H9 (cell line): ENCODE measurements around the gene CCK. TPM values are rescaled to one million over a fixed set of nuclear protein-coding genes. Genes with fewer than 3 reads are reported as not detected.

Source experiments
- DNase-seq: peaks from one replicate; pipeline ENCODE4 v3.0.0-alpha.2; 2017
- H2AFZ ChIP-seq: one replicate; pipeline ENCODE4 v1.6.1; 2013; ENCODE audit warnings: mild to moderate bottlenecking, low read length, control low read depth, moderate library complexity
- H2AK5ac ChIP-seq: 2 replicates; pipeline ENCODE4 v1.6.1; 2013; ENCODE audit warnings: low read length, control low read depth, mixed read lengths; ENCODE audit not compliant: insufficient read length
- H2BK120ac ChIP-seq: one replicate; pipeline ENCODE4 v1.6.1; 2013; ENCODE audit warnings: low read depth, mild to moderate bottlenecking, low read length, control low read depth, inconsistent platforms; ENCODE audit not compliant: poor library complexity, severe bottlenecking
- H2BK12ac ChIP-seq: 2 replicates; pipeline ENCODE4 v1.6.1; 2013; ENCODE audit warnings: low read length, control low read depth, mixed read lengths, low read depth; ENCODE audit not compliant: insufficient read length
- H2BK15ac ChIP-seq: 2 replicates; pipeline ENCODE4 v1.6.1; 2013; ENCODE audit warnings: low read depth, low read length, control low read depth
- H2BK20ac ChIP-seq: one replicate; pipeline ENCODE4 v1.6.1; 2013; ENCODE audit warnings: low read depth, mild to moderate bottlenecking, low read length, control low read depth, inconsistent platforms; ENCODE audit not compliant: poor library complexity, severe bottlenecking
- H2BK5ac ChIP-seq: 2 replicates; pipeline ENCODE4 v1.6.1; 2013; ENCODE audit warnings: low read length, control low read depth, mixed read lengths; ENCODE audit not compliant: insufficient read length
- H3K14ac ChIP-seq: 2 replicates; pipeline ENCODE4 v1.6.1; 2013; ENCODE audit warnings: low read length, control low read depth; ENCODE audit not compliant: insufficient read depth
- H3K18ac ChIP-seq: 2 replicates; pipeline ENCODE4 v1.6.1; 2013; ENCODE audit warnings: low read depth, mild to moderate bottlenecking, mixed read lengths, low read length, control low read depth; ENCODE audit not compliant: insufficient read length
- H3K23ac ChIP-seq: 2 replicates; pipeline ENCODE4 v1.6.1; 2013; ENCODE audit warnings: low read length, control low read depth, mixed read lengths, low read depth; ENCODE audit not compliant: insufficient read length
- H3K23me2 ChIP-seq: 2 replicates; pipeline ENCODE4 v1.6.1; 2013; ENCODE audit warnings: low read depth, mild to moderate bottlenecking, mixed read lengths, low read length, control low read depth; ENCODE audit not compliant: insufficient read length, poor library complexity, severe bottlenecking
- H3K27ac ChIP-seq: 2 replicates; pipeline ENCODE4 v1.5.1; 2013; ENCODE audit warnings: low read length, control low read depth, mixed read lengths, low read depth; ENCODE audit not compliant: insufficient read length
- H3K27me3 ChIP-seq: 2 replicates; pipeline ENCODE4 v1.6.1; 2013; ENCODE audit warnings: low read length, control low read depth, inconsistent platforms; ENCODE audit not compliant: insufficient read depth
- H3K4ac ChIP-seq: 2 replicates; pipeline ENCODE4 v1.6.1; 2013; ENCODE audit warnings: low read depth, mild to moderate bottlenecking, control low read depth, inconsistent platforms, low read length, moderate library complexity
- H3K4me1 ChIP-seq: 2 replicates; pipeline ENCODE4 v1.6.1; 2013; ENCODE audit warnings: low read length, control low read depth, inconsistent platforms; ENCODE audit not compliant: insufficient read depth
- H3K4me2 ChIP-seq: 2 replicates; pipeline ENCODE4 v1.6.1; 2013; ENCODE audit warnings: low read length, control low read depth, mixed read lengths; ENCODE audit not compliant: insufficient read length, insufficient read depth
- H3K56ac ChIP-seq: 2 replicates; pipeline ENCODE4 v1.6.1; 2013; ENCODE audit warnings: low read depth, mild to moderate bottlenecking, mixed read lengths, low read length, control low read depth; ENCODE audit not compliant: insufficient read length
- H3K79me1 ChIP-seq: 2 replicates; pipeline ENCODE4 v1.6.1; 2013; ENCODE audit warnings: low read depth, mild to moderate bottlenecking, moderate library complexity, low read length, control low read depth, inconsistent platforms; ENCODE audit not compliant: insufficient read depth, poor library complexity, severe bottlenecking
- H3K79me2 ChIP-seq: 2 replicates; pipeline ENCODE4 v1.6.1; 2013; ENCODE audit warnings: low read length, control low read depth, inconsistent platforms; ENCODE audit not compliant: insufficient read depth
- H3K9ac ChIP-seq: 2 replicates; pipeline ENCODE4 v1.6.1; 2013; ENCODE audit warnings: low read length, control low read depth, mixed read lengths; ENCODE audit not compliant: insufficient read length; ENCODE audit errors: extremely low read depth
- H3K9me3 ChIP-seq: one replicate; pipeline ENCODE4 v1.6.1; 2013; ENCODE audit warnings: low read depth, low read length, inconsistent platforms; ENCODE audit not compliant: control insufficient read depth
- H3T11ph ChIP-seq: one replicate; pipeline ENCODE4 v1.6.1; 2013; ENCODE audit warnings: mild to moderate bottlenecking, low read length, control low read depth, inconsistent platforms
- H4K20me1 ChIP-seq: one replicate; pipeline ENCODE4 v1.6.1; 2013; ENCODE audit not compliant: control insufficient read depth, insufficient read length, insufficient read depth
- H4K5ac ChIP-seq: 2 replicates; pipeline ENCODE4 v1.6.1; 2013; ENCODE audit warnings: low read depth, mild to moderate bottlenecking, mixed read lengths, low read length, control low read depth; ENCODE audit not compliant: insufficient read length
- H4K8ac ChIP-seq: replicated peaks from 2 replicates; pipeline ENCODE4 v1.6.1; 2013; ENCODE audit warnings: low read length, control low read depth, mixed read lengths, low read depth; ENCODE audit not compliant: insufficient read length
- H4K91ac ChIP-seq: 2 replicates; pipeline ENCODE4 v1.6.1; 2013; ENCODE audit warnings: low read depth, mild to moderate bottlenecking, moderate library complexity, mixed read lengths, low read length, control low read depth; ENCODE audit not compliant: insufficient read length
- H3K27ac Mint-ChIP-seq, 3 experiments: 2 replicates in 2 of 3; 3 replicates in 1 of 3; pipeline ENCODE4 v1.8.0; 2020 to 2021; ENCODE audit warnings: mixed read lengths in 3 of 3, mild to moderate bottlenecking in 1 of 3, moderate library complexity in 1 of 3
- H3K27me3 Mint-ChIP-seq: 2 replicates; pipeline ENCODE4 v1.8.0; 2021; ENCODE audit warnings: low read depth, mild to moderate bottlenecking, moderate library complexity, mixed read lengths
- H3K36me3 Mint-ChIP-seq, 3 experiments: 2 replicates in 2 of 3; 3 replicates in 1 of 3; pipeline ENCODE4 v1.8.0; 2020 to 2021; ENCODE audit warnings: low read depth in 3 of 3, mixed read lengths in 3 of 3; ENCODE audit not compliant: insufficient read depth in 1 of 3
- H3K4me1 Mint-ChIP-seq, 2 experiments: 2 replicates each; pipeline ENCODE4 v1.8.0; 2020; ENCODE audit warnings: mixed read lengths in 2 of 2
- H3K4me3 Mint-ChIP-seq, 2 experiments: 2 replicates in 1 of 2; 3 replicates in 1 of 2; pipeline ENCODE4 v1.8.0; 2020 to 2021; ENCODE audit warnings: mild to moderate bottlenecking in 2 of 2, mixed read lengths in 2 of 2, moderate library complexity in 1 of 2
- H3K9me3 Mint-ChIP-seq, 2 experiments: 2 replicates in 1 of 2; 3 replicates in 1 of 2; pipeline ENCODE4 v1.8.0; 2020; ENCODE audit warnings: mild to moderate bottlenecking in 2 of 2, mixed read lengths in 2 of 2, moderate library complexity in 1 of 2
- CTCF ChIP-seq: fragments of 200-600 bp; sonication (generic); conservative IDR thresholded peaks from 3 replicates; pipeline ENCODE4 v1.8.0; 2021; ENCODE audit warnings: antibody characterized with exemption, mild to moderate bottlenecking
- WGBS: extraction: QIAGEN DNeasy Blood & Tissue Kit; methylation state at CpG from one replicate; pipeline ENCODE4 v1.1.7; 2013; ENCODE audit warnings: missing lambda C conversion rate, low lambda C conversion rate, mixed read lengths; ENCODE audit not compliant: insufficient read length; ENCODE audit errors: extremely low coverage; 5-methylcytosine and 5-hydroxymethylcytosine counted together
- total RNA-seq: library from RNA; stranded (reverse); gene quantifications from 2 replicates; pipeline ENCODE4 v1.2.1, GENCODE V29; 2021

Gene CCK
- total RNA-seq, 1 experiment from 2014 or later, result 0.37 TPM

DNA sequence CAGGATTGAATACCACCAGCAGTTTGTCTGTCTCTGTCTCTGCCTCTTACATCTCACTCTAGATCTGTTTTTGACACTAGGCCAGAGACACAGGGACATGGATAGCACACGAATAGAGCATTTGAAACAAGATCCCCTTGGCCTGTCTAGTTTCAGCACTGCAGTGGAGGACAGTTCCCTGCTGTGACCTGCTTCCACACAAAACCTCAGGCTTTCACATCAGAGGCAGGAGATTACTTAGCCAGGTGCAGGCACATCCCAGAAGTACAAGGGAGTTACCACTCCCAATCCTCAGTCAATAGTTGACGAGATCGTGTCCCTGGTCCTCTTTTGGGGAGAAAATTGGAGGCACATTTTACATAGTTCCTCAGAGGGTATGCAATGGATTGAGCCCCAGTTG, 34.0 kb upstream of the CCK start:
- H3K27me3 ChIP-seq, result no peaks in the 10 kb centered on the region
- Mint-ChIP-seq H3K27ac (no peak overlapping the region), H3K9me3 (no peaks in the 10 kb centered on the region; a peak in 2 of 5 replicates), H3K27me3 (peaks cover 9% of the 10 kb centered on the region), H3K4me3 (no peak overlapping the region), H3K36me3 (no peaks in the 10 kb centered on the region), H3K4me1 (0 out of 4 replicates have a peak, but pooled peaks cover 0 to 2% of the 10 kb centered on the region in 2 experiments)
- no peak overlapping the region for H4K91ac ChIP-seq
- no peaks in the 10 kb centered on the region for H3K23me2 ChIP-seq
- no peak overlapping the region for H3T11ph ChIP-seq
- no peak overlapping the region for H3K18ac ChIP-seq
- H2BK20ac ChIP-seq, result no peak overlapping the region
- no peak overlapping the region for H2BK5ac ChIP-seq
- no peak overlapping the region for H2BK15ac ChIP-seq
- H4K20me1 ChIP-seq, result no peaks in the 10 kb centered on the region
- DNase-seq, result peak; percentile 42
- no peak overlapping the region for H2BK120ac ChIP-seq
- H3K27ac ChIP-seq, result no peak overlapping the region
- no peak for TF ChIP-seq CTCF
- no peak overlapping the region for H3K4me2 ChIP-seq
- no peak overlapping the region for H4K8ac ChIP-seq
- no peaks in the 10 kb centered on the region for H3K79me1 ChIP-seq
- H3K9me3 ChIP-seq, result no peaks in the 10 kb centered on the region
- H2BK12ac ChIP-seq, result no peak overlapping the region
- H3K79me2 ChIP-seq, result no peaks in the 10 kb centered on the region
- no peak overlapping the region for H3K4ac ChIP-seq
- no peak overlapping the region for H3K14ac ChIP-seq
- no peak overlapping the region for H2AFZ ChIP-seq
- H3K23ac ChIP-seq, result no peak overlapping the region
- no peak overlapping the region for H3K9ac ChIP-seq
- H4K5ac ChIP-seq, result no peak overlapping the region
- no CpG with 5 or more reads among the region's 3 CpGs for WGBS
- no peak overlapping the region for H2AK5ac ChIP-seq
- no peak overlapping the region for H3K56ac ChIP-seq
- no peaks in the 10 kb centered on the region for H3K4me1 ChIP-seq
